Activated T-helper 1 cell treated with Interleukin-2 at 50 U/mL for 16 hours (primary cell): ENCODE results near the gene GALNT17.

ENCODE experiments used
- DNase-seq: peaks from one replicate; pipeline ENCODE4 v3.0.0-alpha.2; 2020; ENCODE audit warnings: low read depth

Gene GALNT17

GRCh38 chr7:71504697-71505441, 372.9 kb downstream of the GALNT17 start:
- no peak for DNase-seq

- no peak for DNase-seq
These were observed 374.9 kb downstream of the GALNT17 start for GRCh38 chr7:71506822-71507221.

GRCh38 chr7:71507680-71508602, 376.0 kb downstream of the GALNT17 start:
- DNase-seq: no peak

GRCh38 chr7:71509381-71509780, 377.4 kb downstream of the GALNT17 start:
- DNase-seq: no peak

- no peak for DNase-seq
These were observed 379.4 kb downstream of the GALNT17 start for GRCh38 chr7:71511361-71511807.

- DNase-seq: no peak
These were observed 386.2 kb downstream of the GALNT17 start for GRCh38 chr7:71517940-71518699.

GRCh38 chr7:71518880-71519279, 386.9 kb downstream of the GALNT17 start:
- DNase-seq: no peak

- no peak for DNase-seq
These were observed 389.6 kb downstream of the GALNT17 start for GRCh38 chr7:71521506-71521905.

- DNase-seq: no peak
These were observed 394.2 kb downstream of the GALNT17 start for GRCh38 chr7:71526106-71526505.

GRCh38 chr7:71527213-71527612, 395.3 kb downstream of the GALNT17 start:
- no peak for DNase-seq

GRCh38 chr7:71535616-71536015, 403.7 kb downstream of the GALNT17 start:
- DNase-seq: no peak

GRCh38 chr7:71538210-71538609, 406.3 kb downstream of the GALNT17 start:
- DNase-seq: no peak

GRCh38 chr7:71539615-71540014, 407.7 kb downstream of the GALNT17 start:
- DNase-seq: no peak

GRCh38 chr7:71541707-71542353, 409.9 kb downstream of the GALNT17 start:
- no peak for DNase-seq

- DNase-seq: no peak
These were observed 411.5 kb downstream of the GALNT17 start for GRCh38 chr7:71543396-71543795.

- DNase-seq: no peak
These were observed 412.9 kb downstream of the GALNT17 start for GRCh38 chr7:71544816-71545215.

GRCh38 chr7:71547426-71547825, 415.5 kb downstream of the GALNT17 start:
- DNase-seq: no peak

GRCh38 chr7:71548746-71549145, 416.8 kb downstream of the GALNT17 start:
- DNase-seq: no peak

- DNase-seq: no peak
These were observed 421.4 kb downstream of the GALNT17 start for GRCh38 chr7:71553306-71553705.

- no peak for DNase-seq
These were observed 423.8 kb downstream of the GALNT17 start for GRCh38 chr7:71555758-71556157.

- DNase-seq: no peak
These were observed 427.1 kb downstream of the GALNT17 start for GRCh38 chr7:71558806-71559613.
